Right lobe of liver (tissue), 6 donors: ENCODE results near the gene TSHR. TPM values are rescaled to one million over a fixed set of nuclear protein-coding genes. Genes with fewer than 3 reads are reported as not detected.
A peak's percentile ranks its signal among the peaks of the same experiment; 100 is the strongest.
"Not testable (repeated sequence)": the region's sequence is repeated elsewhere in the genome, so short reads cannot be mapped to it uniquely, and the experiment has no call there.

Experiments used
- ATAC-seq, 4 donors: fragments of 200-7000 bp; cut with Tn5 transposase; one replicate each; pipeline ENCODE4 v1.9.1; 2020; ENCODE audit warnings: mild to moderate bottlenecking in 4 of 4, moderate library complexity in 4 of 4
- DNase-seq, 3 donors: peaks; one replicate each; pipeline ENCODE4 v3.0.0-alpha.2; 2020
- H3K27ac ChIP-seq, 3 donors: fragments of 200-600 bp; one replicate each; pipeline ENCODE4 v1.8.0; 2022
- H3K27me3 ChIP-seq, 2 donors: fragments of 200-600 bp; one replicate each; pipeline ENCODE4 v1.8.0; 2022
- H3K36me3 ChIP-seq, 4 donors: fragments of 200-600 bp; sonication (generic) in 1 of 4; one replicate each; pipeline versions ENCODE4 v1.5.1 to v1.8.0; 2017 to 2022; ENCODE audit warnings: control low read depth in 1 of 4
- H3K4me1 ChIP-seq, 4 donors: fragments of 200-600 bp; sonication (generic) in 1 of 4; one replicate each; pipeline versions ENCODE4 v1.5.1 to v1.8.0; 2017 to 2022; ENCODE audit warnings: control low read depth in 1 of 4
- H3K4me3 ChIP-seq, 3 donors: fragments of 200-600 bp; one replicate each; pipeline ENCODE4 v1.8.0; 2022
- H3K9me3 ChIP-seq, 4 donors: fragments of 200-600 bp; sonication (generic) in 1 of 4; one replicate each; pipeline versions ENCODE4 v1.5.1 to v1.8.0; 2017 to 2022; ENCODE audit warnings: control low read depth in 1 of 4
- CTCF ChIP-seq, 4 donors: fragments of 200-600 bp in 3 of 4; fragments of 450-650 bp in 1 of 4; IDR thresholded peaks; one replicate each; pipeline versions ENCODE4 v1.5.1 to v1.8.0; 2016 to 2022; ENCODE audit warnings: antibody characterized with exemption in 4 of 4, mild to moderate bottlenecking in 2 of 4
- POLR2A ChIP-seq: fragments of 450-650 bp; IDR thresholded peaks from one replicate; pipeline ENCODE4 v1.6.1; 2017; ENCODE audit warnings: antibody characterized with exemption, mild to moderate bottlenecking
- WGBS: methylation state at CpG from one replicate; pipeline ENCODE4 v1.1.6; 2018; ENCODE audit warnings: low coverage, low lambda C conversion rate; ENCODE audit not compliant: insufficient coverage; ENCODE audit errors: missing lambda C conversion rate; 5-methylcytosine and 5-hydroxymethylcytosine counted together
- intact Hi-C, 2 donors: fragments of 100-400 bp; cut with DNase I; formaldehyde crosslinking; loops; one replicate each; pipeline versions ENCODE4 v1.11.2 to v1.14.1; 2022
- total RNA-seq, 6 experiments: library from RNA; depleted of rRNA in 2 of 6; stranded (reverse); fragments of >200 nt in 2 of 6; fragmentation: NEBNext Ultra II Directional in 3 of 6; extraction: Animal tissue kit (Norgen Biotek cat#: 25700) in 3 of 6; gene quantifications; one replicate each; pipeline versions ENCODE4 v1.1.0 to v1.2.4, GENCODE V29; 2016 to 2023
- donor health status: DM: no; HTN: yes; CAD: no.
- donor health status: DM: no; HTN: no; CAD: no.
- donor health status: DM: no; HTN: no; CAD: no.
- donor health status: DM: no; HTN: yes; CAD: no.
- donor health status: DM: no; HTN: yes; CAD: no.

Gene TSHR
- total RNA-seq, 6 experiments from 2014 or later: 0.37 TPM; not detected in 5

DNA sequence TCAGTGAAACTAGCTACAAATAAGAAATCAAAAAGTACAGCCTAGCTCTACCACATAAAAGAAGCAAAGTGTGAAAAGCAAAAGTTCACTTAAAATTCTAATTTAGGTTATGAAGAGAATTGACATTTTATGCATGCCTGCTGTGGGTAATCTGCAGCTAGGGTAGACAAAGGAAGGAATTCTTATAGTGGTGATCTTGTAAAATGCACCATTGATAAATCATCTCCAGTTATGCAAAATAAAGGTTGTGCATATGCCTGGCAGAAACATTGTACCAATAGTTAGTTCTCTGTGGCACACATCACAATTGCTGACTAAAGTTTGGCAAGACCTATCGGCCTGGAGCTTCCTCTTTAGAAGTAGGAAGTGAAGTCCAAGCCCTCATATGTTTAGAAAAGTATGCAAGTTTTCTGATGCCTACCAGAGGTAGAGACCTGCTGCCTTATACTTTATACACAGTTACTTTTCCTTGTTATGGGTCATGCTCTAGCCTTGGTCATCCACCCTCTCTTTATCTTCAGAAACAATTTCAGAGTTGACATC is 78.3 kb downstream of the TSHR start:
- H3K4me3 ChIP-seq: no peak overlapping the region
- H3K27me3 ChIP-seq: no peaks in the 10 kb centered on the region
- intact Hi-C loops: no loop called here
- TF ChIP-seq POLR2A (no peak), CTCF (IDR thresholded peaks at IDR 0.05) (no peak)
- ATAC-seq (peak in 2 of 4 donors; percentile 34 to 57), DNase-seq (no peak)
- no peaks in the 10 kb centered on the region for H3K9me3 ChIP-seq
- no peaks in the 10 kb centered on the region for H3K4me1 ChIP-seq
- no peak overlapping the region for H3K27ac ChIP-seq
- 46% methylated on average over 1 of the region's 1 CpG for WGBS
- H3K36me3 ChIP-seq: no peaks in the 10 kb centered on the region

DNA sequence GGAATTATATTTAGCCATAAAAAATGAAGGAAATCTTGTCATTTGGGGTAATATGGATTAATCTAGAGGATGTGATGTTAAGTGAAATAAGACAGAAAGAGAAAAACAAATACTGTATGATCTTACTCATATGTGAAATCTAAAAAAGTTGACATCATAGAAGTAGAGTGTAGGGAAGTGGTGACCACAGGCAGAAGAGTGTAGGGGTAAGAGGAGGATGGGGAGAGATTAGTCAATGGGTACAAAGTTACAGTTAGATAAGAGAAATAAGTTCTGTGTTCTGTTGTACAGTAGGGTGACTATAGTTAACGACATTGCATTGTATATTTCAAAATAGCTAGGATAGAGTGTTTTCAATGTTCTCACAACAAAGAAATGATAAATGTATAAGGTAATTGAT is 87.0 kb downstream of the TSHR start:
- intact Hi-C loops: no loop called here
- Histone ChIP-seq H3K27me3 (no peaks in the 10 kb centered on the region), H3K27ac (no peak overlapping the region), H3K4me3 (no peak overlapping the region), H3K36me3 (no peaks in the 10 kb centered on the region), H3K9me3 (no peaks in the 10 kb centered on the region), H3K4me1 (no peaks in the 10 kb centered on the region)
- ATAC-seq (no peak), DNase-seq (no peak)
- WGBS: 76% methylated on average over 1 of the region's 1 CpG
- TF ChIP-seq CTCF (IDR thresholded peaks at IDR 0.05) (no peak), POLR2A (no peak)

DNA sequence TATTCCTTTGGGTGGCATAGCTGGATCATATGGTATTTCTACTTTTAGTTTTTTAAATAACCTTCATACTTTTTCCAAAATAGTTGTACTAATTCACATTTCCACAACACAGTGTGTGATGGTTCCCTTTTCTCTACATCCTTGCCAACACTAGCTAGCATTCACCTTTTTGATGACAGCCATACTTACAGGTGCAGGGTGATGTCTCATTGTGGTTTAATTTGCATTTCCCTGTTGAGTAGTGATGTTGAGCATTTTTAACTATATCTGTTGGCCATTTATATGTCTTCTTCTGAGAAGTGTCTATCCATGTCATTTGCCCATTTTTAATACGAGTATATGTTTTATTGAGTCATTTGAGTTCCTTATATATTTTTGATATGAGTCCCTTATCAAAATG is 96.1 kb downstream of the TSHR start:
- Histone ChIP-seq H3K36me3 (no peaks in the 10 kb centered on the region), H3K4me3 (no peak overlapping the region), H3K27ac (no peak overlapping the region), H3K27me3 (no peaks in the 10 kb centered on the region), H3K4me1 (no peaks in the 10 kb centered on the region), H3K9me3 (no peaks in the 10 kb centered on the region)
- DNase-seq (no peak), ATAC-seq (no peak)
- TF ChIP-seq POLR2A (no peak), CTCF (IDR thresholded peaks at IDR 0.05) (no peak)
- 91% methylated on average over 1 of the region's 1 CpG for WGBS
- intact Hi-C loops: no loop called here

GRCh38 chr14:81054057-81054456 is 98.6 kb downstream of the TSHR start:
- H3K4me1 ChIP-seq, H3K27ac ChIP-seq, H3K27me3 ChIP-seq, H3K9me3 ChIP-seq, H3K4me3 ChIP-seq, intact Hi-C loops, DNase-seq, ATAC-seq, H3K36me3 ChIP-seq: not testable (repeated sequence)
- WGBS: 97% methylated on average over 2 of the region's 2 CpGs

- DNase-seq (no peak), ATAC-seq (no peak)
- no peaks in the 10 kb centered on the region for H3K36me3 ChIP-seq
- no peaks in the 10 kb centered on the region for H3K27me3 ChIP-seq
- H3K4me1 ChIP-seq: no peaks in the 10 kb centered on the region
- no peaks in the 10 kb centered on the region for H3K9me3 ChIP-seq
- intact Hi-C loops: no loop called here
- WGBS: 94% methylated on average over 5 of the region's 5 CpGs
- no peak overlapping the region for H3K4me3 ChIP-seq
- no peak overlapping the region for H3K27ac ChIP-seq
- TF ChIP-seq CTCF (IDR thresholded peaks at IDR 0.05) (no peak), POLR2A (no peak)
Observed at GRCh38 chr14:81055971-81056370, 100.5 kb downstream of the TSHR start.
